ENCODE results near the gene ZNF792.
"Not testable (repeated sequence)": the region's sequence is repeated elsewhere in the genome, so short reads cannot be mapped to it uniquely, and the experiment has no call there.

The ZNF792 gene

DNA sequence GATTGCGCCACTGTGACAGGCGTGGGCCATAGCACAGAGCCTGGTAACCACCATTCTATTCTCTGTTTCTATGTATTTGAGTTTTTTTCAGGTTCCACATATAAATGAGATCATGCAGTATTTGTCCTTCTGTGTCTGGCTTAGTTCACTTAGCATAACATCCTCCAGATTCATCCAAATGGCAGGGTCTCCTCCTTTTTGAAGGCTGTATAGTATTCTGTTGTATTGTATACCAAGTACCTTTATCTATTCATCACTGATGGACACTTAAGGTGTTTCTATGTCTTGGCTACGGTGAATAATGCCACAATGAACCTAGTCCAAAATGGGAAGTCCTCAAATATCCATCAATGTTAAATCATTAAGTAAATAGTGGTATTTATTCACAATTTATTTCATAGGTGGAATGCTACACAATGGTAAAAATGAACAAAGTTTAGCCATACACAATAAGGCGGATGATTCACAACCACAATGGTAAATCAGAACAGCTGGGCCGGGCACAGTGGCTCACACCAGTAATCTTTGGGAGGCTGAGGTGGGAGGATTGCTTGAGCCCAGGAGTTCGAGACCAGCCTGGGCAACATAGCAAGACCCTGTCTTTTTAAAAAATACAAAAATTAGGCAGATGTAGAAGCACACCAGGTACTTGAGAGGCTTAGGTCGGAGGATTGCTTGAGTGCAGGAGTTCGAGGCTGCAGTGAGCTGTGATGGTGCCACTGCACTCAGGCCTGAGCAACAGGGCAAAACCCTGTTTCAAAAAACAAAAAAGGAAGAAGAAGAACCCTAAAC lies 27.7 kb upstream of the ZNF792 start:
- TF ChIP-seq ZNF274 (IDR thresholded peaks at IDR 0.05; ENCODE audit: low read depth, low read length), result no peak
- no peak overlapping the region for H3K4me3 ChIP-seq (ENCODE audit: low read length)

DNA sequence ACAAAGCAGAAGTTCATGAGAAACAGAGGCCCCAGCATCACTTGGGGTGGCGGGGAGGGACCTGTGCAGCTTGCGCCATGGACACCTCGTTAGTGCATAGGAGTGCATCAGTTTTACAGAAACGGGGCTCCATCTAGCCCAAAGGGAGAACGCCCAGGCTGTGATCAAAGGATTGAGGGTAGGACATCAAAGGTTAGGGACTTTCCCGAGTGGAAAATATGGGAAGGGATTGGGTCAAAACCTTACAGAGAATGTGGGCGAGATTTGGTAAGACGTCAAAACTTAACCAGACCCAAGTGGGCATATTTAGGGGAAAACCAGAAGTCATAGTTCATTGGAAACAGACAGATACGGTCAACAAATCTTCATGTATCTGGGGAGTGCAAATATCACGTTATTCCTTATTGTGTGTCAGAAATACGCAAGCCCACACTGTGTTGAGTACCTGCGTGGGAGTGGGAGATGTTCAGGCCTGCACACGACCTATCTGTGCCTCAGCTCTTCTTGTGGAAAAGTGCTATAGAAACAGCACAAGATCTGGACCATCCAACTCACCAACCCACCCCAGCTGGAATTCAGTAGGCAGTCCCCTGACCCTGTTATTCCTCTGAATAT lies 26.7 kb upstream of the ZNF792 start:
- no peak overlapping the region for H3K4me3 ChIP-seq (ENCODE audit: low read length)
- no peak for TF ChIP-seq ZNF274 (IDR thresholded peaks at IDR 0.05; ENCODE audit: low read depth, low read length)

DNA sequence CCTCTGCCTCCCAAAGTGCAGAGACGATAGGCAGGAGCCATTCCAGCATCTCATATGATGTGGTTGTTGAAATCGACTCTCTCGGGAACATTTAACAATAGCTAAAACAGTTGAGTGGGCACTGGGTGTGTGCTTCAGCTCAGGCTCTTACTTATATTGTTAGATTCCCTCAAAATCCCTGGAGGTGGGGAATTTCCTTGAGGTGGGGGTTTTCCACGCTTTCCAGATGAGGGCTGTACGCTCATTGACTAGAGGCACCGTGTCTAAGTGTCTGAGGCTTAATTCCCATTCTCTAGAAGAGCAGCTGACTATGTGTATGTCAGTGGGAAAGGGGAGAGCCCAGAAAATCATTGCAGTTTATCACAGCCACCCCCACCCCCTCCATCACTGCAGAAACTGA lies 25.3 kb upstream of the ZNF792 start:
- no peak overlapping the region for H3K4me3 ChIP-seq (ENCODE audit: low read length)
- TF ChIP-seq ZNF274 (IDR thresholded peaks at IDR 0.05; ENCODE audit: low read depth, low read length), result no peak

DNA sequence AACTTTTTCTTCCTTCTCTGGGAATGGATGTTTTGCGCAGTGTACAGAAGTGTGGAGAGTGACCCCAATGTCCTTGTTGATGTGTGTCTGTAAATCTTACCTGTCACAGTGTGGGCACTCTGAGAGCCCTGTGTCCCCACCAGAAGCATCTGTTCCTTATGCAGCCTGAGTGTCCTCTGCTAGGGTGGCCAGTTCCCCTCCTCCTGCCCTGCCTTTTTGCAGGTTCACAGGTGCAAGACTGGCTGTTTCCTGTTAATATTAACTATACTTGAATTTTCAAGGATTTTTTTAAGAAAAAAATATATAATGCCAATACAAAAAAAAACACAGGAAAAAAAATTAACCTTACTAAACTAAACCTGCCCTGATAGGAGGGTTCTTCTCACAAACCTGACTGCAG lies 24.1 kb upstream of the ZNF792 start:
- H3K4me3 ChIP-seq (ENCODE audit: low read length), result no peak overlapping the region
- no peak for TF ChIP-seq ZNF274 (IDR thresholded peaks at IDR 0.05; ENCODE audit: low read depth, low read length)

DNA sequence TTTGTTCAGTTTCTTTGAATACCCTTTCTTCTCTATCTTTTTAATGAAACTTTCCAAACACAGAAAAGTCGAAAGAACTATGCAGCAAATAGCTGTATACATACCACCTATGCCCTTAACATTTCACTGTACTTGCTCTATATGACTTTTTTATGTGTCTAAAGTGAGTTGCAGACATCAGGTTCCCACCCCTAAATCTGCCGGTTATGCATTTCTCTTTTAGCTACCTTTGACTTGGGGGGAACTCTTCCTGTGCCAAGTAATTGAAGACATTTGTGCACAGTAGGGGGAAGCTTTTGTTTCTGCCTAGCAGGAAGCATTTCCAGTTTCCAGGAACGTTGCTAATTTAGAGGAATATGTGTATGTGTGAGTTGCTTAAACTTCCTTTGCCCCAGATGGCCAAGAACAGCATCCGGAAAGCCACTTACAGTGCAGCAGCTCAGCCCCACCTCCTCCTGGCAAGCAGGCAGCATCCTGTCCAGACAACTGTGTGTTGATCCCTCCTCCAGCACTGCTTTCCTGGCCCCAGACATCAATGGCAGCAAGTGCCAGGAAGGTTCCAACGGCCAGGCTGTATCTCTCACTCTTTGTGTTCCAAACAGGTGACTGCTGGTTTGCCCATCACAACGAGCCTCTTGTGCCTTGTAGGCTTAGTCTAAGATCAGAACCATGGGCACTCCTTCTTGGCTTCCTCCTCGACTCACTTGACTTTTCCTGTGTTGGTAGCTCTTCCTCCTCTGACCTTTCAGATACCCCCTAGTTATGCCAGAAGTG lies 21.4 kb upstream of the ZNF792 start:
- TF ChIP-seq ZNF274 (IDR thresholded peaks at IDR 0.05; ENCODE audit: low read depth, low read length), result no peak

DNA sequence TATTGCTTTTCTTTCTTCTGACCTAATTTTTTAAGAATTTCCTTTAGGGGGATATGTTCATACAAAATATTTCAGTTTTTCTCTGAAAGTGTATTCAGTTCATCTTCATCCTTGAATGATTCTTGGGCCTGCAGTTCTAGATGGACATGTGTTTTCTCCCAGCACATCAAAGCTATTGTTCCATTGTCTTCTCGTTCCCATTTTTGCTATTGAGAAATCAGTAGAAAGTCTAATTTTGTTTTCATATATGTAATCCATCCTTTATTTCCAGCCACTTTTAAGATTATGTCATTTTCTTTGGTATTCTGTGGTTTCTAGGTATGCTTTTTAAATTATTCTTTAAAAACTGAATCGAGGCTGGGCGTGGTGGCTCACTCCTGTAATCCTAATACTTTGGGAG lies 20.3 kb upstream of the ZNF792 start:
- H3K4me3 ChIP-seq (ENCODE audit: low read length), result no peak overlapping the region
- no peak for TF ChIP-seq ZNF274 (IDR thresholded peaks at IDR 0.05; ENCODE audit: low read depth, low read length)

More for the DNA sequence above, 21.4 kb upstream of the ZNF792 start:
- H3K4me3 ChIP-seq (ENCODE audit: low read length), result no peak overlapping the region

DNA sequence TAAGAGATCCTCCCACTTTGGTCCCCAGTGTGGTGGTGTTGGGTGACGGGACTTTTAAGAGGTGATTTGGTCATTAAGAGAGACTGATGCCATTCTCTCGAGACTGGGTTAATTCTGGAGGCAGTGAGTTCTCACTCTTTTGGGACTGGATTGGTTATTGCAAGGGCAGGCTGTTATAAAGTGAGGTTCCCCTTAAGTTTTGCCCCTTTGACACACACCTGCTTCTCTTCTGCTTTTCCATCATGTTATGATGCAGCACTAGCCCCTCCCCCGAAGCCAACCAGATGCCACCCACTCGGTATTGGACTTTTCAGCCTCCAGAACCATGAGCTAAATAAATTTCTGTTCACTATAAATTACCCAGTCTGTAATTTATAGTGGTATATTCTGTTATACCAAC lies 19.8 kb upstream of the ZNF792 start:
- no peak overlapping the region for H3K4me3 ChIP-seq (ENCODE audit: low read length)
- no peak for TF ChIP-seq ZNF274 (IDR thresholded peaks at IDR 0.05; ENCODE audit: low read depth, low read length)

DNA sequence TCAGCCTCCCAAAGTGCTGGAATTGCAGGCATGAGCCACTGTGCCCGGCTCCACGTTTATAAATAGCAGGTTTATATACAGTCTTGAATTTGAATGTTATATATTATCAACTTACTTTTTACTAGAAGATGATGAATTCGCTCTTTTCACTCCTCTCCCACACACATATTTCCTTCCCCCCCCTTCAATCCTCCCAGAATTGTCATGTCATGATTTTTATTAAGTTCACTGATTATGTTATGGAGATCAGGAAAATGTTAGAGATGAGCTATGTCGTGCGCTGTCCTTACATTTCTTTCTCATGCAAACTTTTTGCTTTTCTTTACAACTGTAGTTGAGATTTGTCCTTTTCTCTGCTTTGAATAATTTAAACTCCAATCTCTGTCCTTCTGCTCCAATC lies 18.2 kb upstream of the ZNF792 start:
- TF ChIP-seq ZNF274 (IDR thresholded peaks at IDR 0.05; ENCODE audit: low read depth, low read length), result no peak
- no peak overlapping the region for H3K4me3 ChIP-seq (ENCODE audit: low read length)

DNA sequence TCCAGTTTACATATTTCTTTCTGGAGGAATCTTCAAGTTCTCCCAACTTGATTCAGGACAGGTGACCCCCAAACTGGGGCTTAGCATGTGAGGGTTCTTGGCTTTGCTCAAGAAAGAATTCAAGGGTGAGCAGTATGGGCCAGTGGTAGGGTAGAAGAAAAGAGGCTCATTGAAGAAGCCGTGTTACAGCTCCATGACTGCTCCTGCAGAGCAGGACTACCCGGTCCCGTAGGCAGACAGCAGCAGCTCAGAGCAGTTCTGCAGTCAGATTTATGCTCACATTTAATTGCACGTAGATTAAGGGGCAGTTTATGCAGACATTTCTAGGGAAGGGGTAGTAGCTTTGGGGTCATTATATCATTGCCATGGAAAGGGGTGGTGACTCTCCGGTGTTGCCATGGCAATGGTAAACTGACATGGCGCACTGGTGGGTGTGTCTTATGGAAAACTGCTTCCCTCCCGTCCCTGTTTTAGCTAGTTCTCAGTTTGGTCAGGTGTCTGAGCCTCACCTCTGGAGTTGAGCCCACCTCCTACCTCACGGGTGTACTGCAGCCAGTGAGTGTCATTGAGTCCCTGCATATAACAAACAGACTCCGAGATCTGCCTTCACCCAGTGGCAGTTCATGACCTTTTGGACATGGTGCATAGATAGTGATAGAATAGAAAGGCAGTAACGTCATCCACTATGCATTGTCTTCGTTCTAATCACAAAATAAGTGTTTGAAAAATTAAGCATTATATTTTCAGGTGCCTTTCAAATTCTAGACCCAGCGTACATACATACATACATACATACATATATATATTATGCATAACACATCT lies 16.0 kb upstream of the ZNF792 start:
- no peak for TF ChIP-seq ZNF274 (IDR thresholded peaks at IDR 0.05; ENCODE audit: low read depth, low read length)
- no peak overlapping the region for H3K4me3 ChIP-seq (ENCODE audit: low read length)

DNA sequence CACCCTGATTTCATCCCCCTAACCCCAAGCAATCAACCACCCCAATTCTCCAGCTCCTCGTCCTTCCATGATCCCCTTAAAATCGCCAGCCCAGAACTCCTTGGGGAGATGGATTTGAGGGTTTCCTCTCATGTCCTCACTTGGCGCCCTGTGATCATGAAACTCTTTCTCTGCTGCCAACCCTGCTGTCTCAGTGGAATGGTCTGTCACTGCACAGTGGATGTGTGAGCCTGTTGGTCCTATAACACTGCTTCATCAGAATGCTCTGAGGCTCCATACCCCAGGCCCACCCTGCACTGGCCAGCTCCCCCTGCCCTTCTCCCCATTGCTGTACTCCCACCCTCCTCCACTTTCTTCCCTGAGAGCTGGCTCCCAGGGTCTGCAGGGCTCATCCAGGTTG lies 12.6 kb upstream of the ZNF792 start:
- no peak overlapping the region for H3K4me3 ChIP-seq (ENCODE audit: low read length)
- TF ChIP-seq ZNF274 (IDR thresholded peaks at IDR 0.05; ENCODE audit: low read depth, low read length), result no peak

DNA sequence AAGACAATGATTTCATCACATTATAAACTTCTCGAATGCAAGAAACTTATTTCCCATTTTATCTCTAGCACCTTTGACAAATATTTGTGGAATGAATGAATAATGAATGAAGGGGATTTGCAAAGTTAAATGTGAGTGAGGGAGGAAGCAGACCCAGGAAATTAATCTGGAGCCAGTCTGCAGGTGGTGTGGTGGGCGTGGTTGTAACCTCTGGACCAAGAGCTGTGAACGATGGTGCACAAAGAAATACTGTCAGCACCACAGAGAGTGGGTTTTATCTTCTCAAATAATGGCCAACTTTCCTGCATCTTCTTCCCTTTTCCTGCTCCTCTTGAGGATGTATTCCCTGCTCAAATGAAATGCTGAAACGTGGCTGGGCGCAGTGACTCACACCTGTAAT lies 11.0 kb upstream of the ZNF792 start:
- no peak for TF ChIP-seq ZNF274 (IDR thresholded peaks at IDR 0.05; ENCODE audit: low read depth, low read length)
- no peak overlapping the region for H3K4me3 ChIP-seq (ENCODE audit: low read length)

DNA sequence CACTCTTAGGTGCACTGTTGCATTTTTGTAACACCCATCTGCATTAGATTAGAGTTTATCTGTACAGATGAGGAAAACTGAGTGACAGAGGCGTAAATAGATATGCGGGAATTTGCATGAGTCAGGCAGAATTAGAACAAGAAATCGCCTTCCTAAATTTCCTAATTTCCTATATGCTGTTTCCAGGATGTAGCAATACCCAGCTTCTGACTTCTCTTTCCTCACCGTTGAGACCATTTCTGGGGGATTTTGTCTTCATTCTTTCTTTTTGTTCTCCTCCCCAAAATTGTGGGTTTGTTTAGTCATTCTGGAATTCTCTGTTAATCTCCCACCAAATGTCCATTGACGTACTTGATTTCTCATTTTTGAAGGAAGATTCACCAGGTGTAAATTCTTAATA lies 10.6 kb upstream of the ZNF792 start:
- no peak for TF ChIP-seq ZNF274 (IDR thresholded peaks at IDR 0.05; ENCODE audit: low read depth, low read length)
- H3K4me3 ChIP-seq (ENCODE audit: low read length), result no peak overlapping the region

DNA sequence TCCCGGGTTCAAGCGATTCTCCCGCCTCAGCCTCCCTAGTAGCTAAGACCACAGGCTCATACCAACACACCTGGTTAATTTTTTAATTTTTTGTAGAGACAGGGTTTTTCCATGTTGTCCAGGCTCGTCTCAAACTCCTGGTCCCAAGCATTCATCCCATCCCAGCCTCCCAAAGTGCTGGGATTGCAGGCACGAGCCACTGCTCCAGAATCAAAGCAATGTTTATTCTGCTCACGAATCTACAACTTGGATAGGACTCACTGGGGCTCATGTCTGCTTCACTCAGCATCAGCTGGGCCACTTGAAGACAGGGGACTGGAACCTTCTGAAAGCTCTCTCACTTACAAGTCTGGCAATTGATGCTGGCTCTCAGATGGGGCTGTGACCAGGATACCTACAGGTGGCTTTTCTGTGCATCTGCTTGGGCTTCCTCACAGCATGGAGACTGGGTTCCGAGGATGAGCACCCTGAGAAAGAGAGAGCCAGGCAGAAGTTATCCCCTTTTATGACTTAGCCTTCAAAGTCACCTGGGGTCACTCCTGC lies 8.2 kb upstream of the ZNF792 start:
- TF ChIP-seq ZNF274 (IDR thresholded peaks at IDR 0.05; ENCODE audit: low read depth, low read length), result no peak
- no peak overlapping the region for H3K4me3 ChIP-seq (ENCODE audit: low read length)

DNA sequence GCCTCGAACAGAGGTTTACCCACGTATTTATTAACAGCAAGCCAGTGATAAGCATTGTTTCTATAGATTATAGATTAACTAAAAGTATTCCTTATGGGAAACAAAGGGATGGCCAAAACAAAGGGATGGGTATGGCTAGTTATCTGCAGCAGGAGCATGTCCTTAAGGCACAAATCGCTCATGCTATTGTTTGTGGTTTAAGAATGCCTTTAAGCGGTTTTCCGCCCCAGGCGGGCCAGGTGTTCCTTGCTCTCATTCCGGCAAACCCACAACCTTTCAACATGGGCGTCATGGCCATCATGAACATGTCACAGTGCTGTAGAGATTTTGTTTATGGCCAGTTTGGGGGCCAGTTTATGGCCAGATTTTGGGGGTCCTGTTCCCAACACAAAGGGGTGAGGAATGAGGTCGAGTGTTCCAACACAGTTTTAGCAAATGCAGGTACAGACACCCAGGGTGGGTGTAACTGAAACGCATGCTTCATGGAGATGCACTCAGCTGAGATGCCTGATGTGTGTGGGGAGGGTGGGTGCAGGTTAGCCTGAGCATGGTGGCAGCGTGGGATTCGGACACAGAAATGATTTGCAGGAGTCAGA lies 6.3 kb upstream of the ZNF792 start:
- H3K4me3 ChIP-seq (ENCODE audit: low read length), result not testable (repeated sequence)
